Panc1 (cell line): ENCODE results near the gene SYCN. TPM values are rescaled to one million over a fixed set of nuclear protein-coding genes. Genes with fewer than 3 reads are reported as not detected.

Experiments
- ATAC-seq: fragments of 200-7000 bp; cut with Tn5 transposase; 2 replicates; pipeline ENCODE4 v1.9.1; 2020; ENCODE audit warnings: mild to moderate bottlenecking, moderate library complexity
- BruUV-seq: library from RNA; stranded (reverse); fragments of 400-500 nt; replicated peaks from 2 replicates; lab custom pipeline; 2021; lab: Mats Ljungman, UMichigan
- CTCF ChIA-PET: fragments of 300-600 bp; sonication (Branson Sonifier 250); formaldehyde crosslinking; loops from one replicate; lab custom pipeline; 2022; ENCODE audit warnings: antibody characterized with exemption; lab: Charles Lee
- POLR2A ChIA-PET: fragments of 300-600 bp; sonication (Branson Sonifier 250); formaldehyde crosslinking; loops from one replicate; lab custom pipeline; 2022; ENCODE audit warnings: antibody characterized with exemption; lab: Charles Lee
- DNase-seq: peaks from one replicate; pipeline ENCODE4 v3.0.0-alpha.2; 2010; ENCODE audit warnings: low read depth, low spot score
- H3K27ac ChIP-seq: 2 replicates; pipeline ENCODE4 v1.5.1; 2011; ENCODE audit warnings: mild to moderate bottlenecking, low read length, inconsistent platforms
- H3K27me3 ChIP-seq: fragments of 200-500 bp; sonication (Bioruptor generic); 2 replicates; pipeline ENCODE4 v1.6.0; 2014; ENCODE audit warnings: low read length, inconsistent platforms; ENCODE audit not compliant: control insufficient read depth, insufficient read depth
- H3K36me3 ChIP-seq: fragments of 200-500 bp; sonication (Bioruptor generic); 2 replicates; pipeline ENCODE4 v1.5.1; 2014; ENCODE audit warnings: inconsistent platforms, mild to moderate bottlenecking, low read length, moderate library complexity; ENCODE audit not compliant: control insufficient read depth, insufficient read depth
- H3K4me1 ChIP-seq: 2 replicates; pipeline ENCODE4 v1.5.1; 2011; ENCODE audit warnings: inconsistent platforms, mild to moderate bottlenecking, low read length, moderate library complexity; ENCODE audit not compliant: control insufficient read depth, insufficient read depth
- H3K4me3 ChIP-seq, 2 experiments: 2 replicates each; pipeline ENCODE4 v1.5.1; 2011 to 2012; ENCODE audit warnings: low read depth in 2 of 2, low read length in 2 of 2, mild to moderate bottlenecking in 2 of 2, inconsistent platforms in 1 of 2, moderate library complexity in 1 of 2
- H3K9me3 ChIP-seq: fragments of 200-500 bp; sonication (Bioruptor generic); 2 replicates; pipeline ENCODE4 v1.5.1; 2014; ENCODE audit warnings: low read depth, mild to moderate bottlenecking, inconsistent platforms, low read length, moderate library complexity; ENCODE audit not compliant: control insufficient read depth, insufficient read depth
- CTCF ChIP-seq: fragments of 450-650 bp; IDR thresholded peaks from 2 replicates; pipeline ENCODE4 v1.5.1; 2017; ENCODE audit warnings: mild to moderate bottlenecking
- POLR2AphosphoS5 ChIP-seq: IDR thresholded peaks from 2 replicates; pipeline ENCODE4 v1.6.1; 2012; ENCODE audit warnings: mild to moderate bottlenecking, low read depth, low read length, moderate library complexity
- REST ChIP-seq, 2 experiments: IDR thresholded peaks; 2 replicates each; pipeline ENCODE4 v1.6.1; 2011 to 2012; ENCODE audit warnings: low read depth in 2 of 2, control low read depth in 1 of 2, low read length in 1 of 2, mild to moderate bottlenecking in 1 of 2, moderate library complexity in 1 of 2; ENCODE audit not compliant: insufficient read depth in 1 of 2
- SIN3A ChIP-seq: IDR thresholded peaks from 2 replicates; pipeline ENCODE4 v1.6.1; 2012; ENCODE audit warnings: low read depth, mild to moderate bottlenecking, low read length, moderate library complexity, borderline replicate concordance; ENCODE audit not compliant: insufficient read depth
- TCF7L2 ChIP-seq: IDR thresholded peaks from 2 replicates; pipeline ENCODE4 v1.6.1; 2011; ENCODE audit warnings: mild to moderate bottlenecking, low read depth, low read length, inconsistent platforms
- in situ Hi-C: cut with HindIII; loops from 2 replicates; pipeline ENCODE4 v1.10.0; 2016; ENCODE audit warnings: low sequenced_read_pairs, low pct_unique_long_range_greater_than_20kb
- intact Hi-C: fragments of 100-400 bp; cut with micrococcal nuclease; formaldehyde crosslinking; loops from one replicate; pipeline ENCODE4 v1.10.0; 2022; ENCODE audit not compliant: unreplicated experiment
- total RNA-seq: library from RNA; stranded (reverse); gene quantifications from one replicate; pipeline ENCODE4 v1.2.1, GENCODE V29; 2021; ENCODE audit not compliant: unreplicated experiment

SYCN gene
- total RNA-seq, 1 experiment from 2014 or later: 0.33 TPM

GRCh38 chr19:39251081-39251480 is 47.0 kb upstream of the SYCN start:
- Histone ChIP-seq H3K27me3 (peaks cover 3% of the 10 kb centered on the region; the same call in 1 of the 2 replicates), H3K36me3 (no peaks in the 10 kb centered on the region), H3K4me1 (no peaks in the 10 kb centered on the region), H3K27ac (no peak overlapping the region), H3K4me3 (no peak overlapping the region), H3K9me3 (no peaks in the 10 kb centered on the region)
- no peak for ATAC-seq
- ChIA-PET POLR2A (interaction anchor here (0.5 kb wide), 1 partner anchor 60 kb away, joined by 3 read pairs; no protein-coding TSS in a partner anchor), CTCF (interaction anchor here (0.6 to 1.1 kb wide), 6 partner anchors 14 to 909 kb away, joined by 3 to 7 read pairs (median 5); no protein-coding TSS in a partner anchor)
- TF ChIP-seq CTCF (no peak), SIN3A (no peak), POLR2AphosphoS5 (no peak), TCF7L2 (no peak), REST (IDR thresholded peaks at IDR 0.05; ENCODE audit: insufficient read depth in 1 of 2, low read depth in 2 of 2, low read length in 1 of 2) (no peak)
- DNase-seq: no peak
- no TSS peak for BruUV-seq
- intact Hi-C loops (no loop called here), in situ Hi-C loops (loop anchor here (5.0 kb wide), 3 partner anchors 34 to 184 kb away; no protein-coding TSS in a partner anchor)

GRCh38 chr19:39248806-39249205 is 44.7 kb upstream of the SYCN start, which contains the start of gene IFNL4:
TSS of gene IFNL4 (minus strand) at chr19:39248856.
- in situ Hi-C loops (no loop called here), intact Hi-C loops (no loop called here)
- DNase-seq (no peak), ATAC-seq (no peak)
- no peaks in the 10 kb centered on the region for H3K9me3 ChIP-seq
- TF ChIP-seq REST (IDR thresholded peaks at IDR 0.05; ENCODE audit: insufficient read depth in 1 of 2, low read depth in 2 of 2, low read length in 1 of 2) (no peak), TCF7L2 (no peak), SIN3A (no peak), CTCF (no peak), POLR2AphosphoS5 (no peak)
- H3K27ac ChIP-seq: no peak within 1 kb of the TSS
- no peak within 1 kb of the TSS for H3K4me3 ChIP-seq
- H3K36me3 ChIP-seq: no peaks in the 10 kb centered on the region
- POLR2A ChIA-PET: interaction anchor here (0.6 to 0.7 kb wide), 2 partner anchors 176 to 611 kb away, joined by 3 read pairs; no protein-coding TSS in a partner anchor
- H3K4me1 ChIP-seq: no peaks in the 10 kb centered on the region
- BruUV-seq: no TSS peak
- CTCF ChIA-PET: no interaction called here
- peaks cover 3% of the 10 kb centered on the region; the same call in 1 of the 2 replicates for H3K27me3 ChIP-seq
